T-cell (primary cell): ENCODE measurements around the gene USP6NL. TPM values are rescaled to one million over a fixed set of nuclear protein-coding genes. Genes with fewer than 3 reads are reported as not detected.

Experiments
- ATAC-seq, 4 experiments: fragments of 200-7000 bp in 3 of 4; fragments of 150-1000 bp in 1 of 4; cut with Tn5 transposase; replicated peaks in 1 of 4; 1 replicate in 3 of 4; 2 replicates in 1 of 4; pipeline ENCODE4 v1.10.0; 2021; ENCODE audit warnings: moderate library complexity in 3 of 4, mild to moderate bottlenecking in 2 of 4, moderate number of reproducible peaks in 1 of 4
- CTCF ChIA-PET, 2 donors: fragments of 300-600 bp; sonication (Branson Sonifier 250); formaldehyde crosslinking; loops; one replicate each; lab custom pipeline; 2022; ENCODE audit warnings: antibody characterized with exemption in 2 of 2; lab: Charles Lee
- POLR2A ChIA-PET, 2 donors: fragments of 300-600 bp; sonication (Branson Sonifier 250); formaldehyde crosslinking; loops; one replicate each; lab custom pipeline; 2022; ENCODE audit warnings: antibody characterized with exemption in 2 of 2; lab: Charles Lee
- DNase-seq, 35 experiments: peaks; one replicate each; pipeline versions ENCODE4 v3.0.0 to v3.0.0-alpha.2; 2013 to 2023
- H3K27ac ChIP-seq: one replicate; pipeline ENCODE4 v1.5.1; 2013; ENCODE audit warnings: low read length
- H3K27me3 ChIP-seq, 2 experiments: replicated peaks in 1 of 2; 1 replicate in 1 of 2; 2 replicates in 1 of 2; pipeline versions ENCODE4 v1.6.1 to v1.7.0; 2013; ENCODE audit warnings: low read length in 1 of 2, mixed read lengths in 1 of 2; ENCODE audit not compliant: control insufficient read depth in 2 of 2, insufficient read depth in 2 of 2; ENCODE audit errors: extremely low read depth in 1 of 2
- H3K36me3 ChIP-seq, 2 donors: 1 replicate in 1 of 2; 2 replicates in 1 of 2; pipeline versions ENCODE4 v1.6.1 to v1.7.0; 2013; ENCODE audit warnings: low read length in 1 of 2; ENCODE audit not compliant: control insufficient read depth in 2 of 2, insufficient read depth in 1 of 2; ENCODE audit errors: extremely low read depth in 1 of 2
- H3K4me1 ChIP-seq, 2 experiments: 1 replicate in 1 of 2; 2 replicates in 1 of 2; pipeline versions ENCODE4 v1.6.1 to v1.7.0; 2013; ENCODE audit warnings: low read length in 2 of 2, mixed read lengths in 1 of 2; ENCODE audit not compliant: insufficient read depth in 2 of 2, control insufficient read depth in 1 of 2; ENCODE audit errors: extremely low read depth in 1 of 2
- H3K4me3 ChIP-seq, 2 donors: 1 replicate in 1 of 2; 2 replicates in 1 of 2; pipeline versions ENCODE4 v1.5.1 to v1.7.0; 2013; ENCODE audit warnings: mild to moderate bottlenecking in 2 of 2, low read length in 1 of 2, moderate library complexity in 1 of 2; ENCODE audit not compliant: control insufficient read depth in 1 of 2; ENCODE audit errors: extremely low read depth in 1 of 2
- H3K9me3 ChIP-seq: 2 replicates; pipeline ENCODE4 v1.7.0; 2013
- H3K27ac Mint-ChIP-seq, 2 donors: one replicate each; pipeline ENCODE4 v1.8.0; 2020 to 2021; ENCODE audit warnings: mild to moderate bottlenecking in 2 of 2, mixed read lengths in 2 of 2
- H3K27me3 Mint-ChIP-seq, 2 donors: one replicate each; pipeline ENCODE4 v1.8.0; 2021 to 2022; ENCODE audit warnings: mixed read lengths in 2 of 2
- H3K36me3 Mint-ChIP-seq: one replicate; pipeline ENCODE4 v1.8.0; 2021; ENCODE audit warnings: mixed read lengths
- H3K4me1 Mint-ChIP-seq, 3 donors: one replicate each; pipeline ENCODE4 v1.8.0; 2020 to 2022; ENCODE audit warnings: mixed read lengths in 3 of 3, mild to moderate bottlenecking in 1 of 3
- H3K4me3 Mint-ChIP-seq, 3 donors: one replicate each; pipeline ENCODE4 v1.8.0; 2020 to 2022; ENCODE audit warnings: mild to moderate bottlenecking in 3 of 3, mixed read lengths in 3 of 3, moderate library complexity in 3 of 3
- H3K9me3 Mint-ChIP-seq, 3 donors: one replicate each; pipeline ENCODE4 v1.8.0; 2020 to 2022; ENCODE audit warnings: mixed read lengths in 3 of 3
- WGBS: methylation state at CpG from one replicate; pipeline ENCODE4 v1.1.5; 2013; ENCODE audit warnings: missing lambda C conversion rate; ENCODE audit not compliant: insufficient coverage; 5-methylcytosine and 5-hydroxymethylcytosine counted together
- total RNA-seq, 35 experiments: library from RNA in 6 of 35; stranded (reverse) in 6 of 35; fragments of 120-200 nt in 1 of 35; gene quantifications; one replicate each; pipeline versions ENCODE4 v1.2.1 to v1.2.4 and lab custom pipeline; 2013 to 2026

The USP6NL gene
- total RNA-seq, 5 donors from 2014 or later (not counting 1 experiment from before 2014, with no cell fraction given) = 3.9 to 7.6 (median 4.6) TPM

DNA sequence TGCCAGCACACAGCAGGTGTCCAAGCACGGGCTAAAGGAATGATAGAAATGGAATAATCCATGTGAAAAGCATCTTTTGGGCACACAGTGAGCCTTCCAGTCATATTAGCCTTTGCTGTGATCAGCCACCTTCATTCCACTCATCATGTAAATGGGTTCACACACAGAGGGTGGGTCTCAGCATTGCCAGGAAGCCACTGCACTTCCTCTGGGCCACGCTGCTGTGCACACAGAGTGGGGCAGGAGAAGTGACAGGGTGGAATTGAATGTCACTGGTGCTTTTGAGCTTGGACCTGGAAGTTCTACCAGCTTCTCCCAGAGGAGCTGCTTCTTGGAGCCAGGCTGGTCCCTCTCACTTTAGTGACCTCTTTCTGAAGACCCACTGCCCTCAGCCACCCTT, 203.5 kb downstream of the USP6NL start:
- POLR2A ChIA-PET = no interaction called here
- Histone ChIP-seq H3K27me3 (no peaks in the 10 kb centered on the region), H3K4me3 (no peak overlapping the region), H3K27ac (peak overlapping the region; percentile 24), H3K36me3 (no peaks in the 10 kb centered on the region), H3K4me1 (peaks cover 12 to 48% of the 10 kb centered on the region in 2 experiments), H3K9me3 (no peaks in the 10 kb centered on the region)
- DNase-seq = peak in 10 of 35 experiments; percentile 3 to 32 (median 8)
- peaks cover 9% of the 10 kb centered on the region for H3K36me3 Mint-ChIP-seq
- ATAC-seq = peak in 2 of 4 experiments; percentile 27 to 30
- 0% methylated on average over 1 of the region's 2 CpGs for WGBS
- peaks cover 51 to 52% (median 51%) of the 10 kb centered on the region in 3 donors for H3K4me1 Mint-ChIP-seq
- H3K4me3 Mint-ChIP-seq = peak overlapping the region in 1 of 3 donors; percentile 57
- peak overlapping the region; percentile 81 to 84 for H3K27ac Mint-ChIP-seq
- H3K9me3 Mint-ChIP-seq = peaks cover 5 to 16% (median 9%) of the 10 kb centered on the region in 3 donors
- no peaks in the 10 kb centered on the region for H3K27me3 Mint-ChIP-seq
- CTCF ChIA-PET = no interaction called here

DNA sequence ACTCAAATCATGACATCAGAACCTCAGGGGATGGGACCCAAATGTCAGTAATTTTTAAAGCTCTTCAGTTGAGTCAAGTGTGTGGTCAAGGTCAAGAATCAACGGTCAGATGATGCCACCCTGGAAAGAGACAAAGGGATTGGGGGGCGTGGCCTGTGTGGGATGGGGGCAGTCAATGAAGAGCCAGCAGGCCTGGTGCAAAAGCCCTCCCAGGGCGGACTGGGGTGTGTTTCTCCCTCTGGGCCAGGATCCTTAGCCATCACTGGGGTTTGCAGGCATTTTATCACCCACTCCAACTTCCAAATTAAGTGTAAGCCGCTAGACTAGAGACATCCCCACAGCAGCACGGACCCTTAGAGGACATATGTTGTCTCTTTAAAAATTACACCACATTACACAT, 204.7 kb downstream of the USP6NL start:
- peaks cover 4% of the 10 kb centered on the region for H3K36me3 Mint-ChIP-seq
- ChIA-PET POLR2A (interaction anchor here in 1 of 2 donors (0.7 kb wide), 1 partner anchor 264 kb away, joined by 3 read pairs; no protein-coding TSS in a partner anchor), CTCF (no interaction called here)
- H3K27me3 ChIP-seq = no peaks in the 10 kb centered on the region
- no peaks in the 10 kb centered on the region for H3K27me3 Mint-ChIP-seq
- H3K4me1 Mint-ChIP-seq = peaks cover 62 to 64% (median 63%) of the 10 kb centered on the region in 3 donors
- no peak overlapping the region for H3K4me3 ChIP-seq
- H3K9me3 ChIP-seq = no peaks in the 10 kb centered on the region
- no peak for ATAC-seq
- H3K9me3 Mint-ChIP-seq = peaks cover 0 to 6% (median 4%) of the 10 kb centered on the region in 3 donors
- peak overlapping the region; percentile 81 to 84 for H3K27ac Mint-ChIP-seq
- peaks cover 22 to 58% of the 10 kb centered on the region in 2 experiments for H3K4me1 ChIP-seq
- H3K36me3 ChIP-seq = no peaks in the 10 kb centered on the region
- H3K4me3 Mint-ChIP-seq = peak overlapping the region in 1 of 3 donors; percentile 22
- DNase-seq = no peak
- no peak overlapping the region for H3K27ac ChIP-seq
- 91% methylated on average over 4 of the region's 5 CpGs for WGBS

DNA sequence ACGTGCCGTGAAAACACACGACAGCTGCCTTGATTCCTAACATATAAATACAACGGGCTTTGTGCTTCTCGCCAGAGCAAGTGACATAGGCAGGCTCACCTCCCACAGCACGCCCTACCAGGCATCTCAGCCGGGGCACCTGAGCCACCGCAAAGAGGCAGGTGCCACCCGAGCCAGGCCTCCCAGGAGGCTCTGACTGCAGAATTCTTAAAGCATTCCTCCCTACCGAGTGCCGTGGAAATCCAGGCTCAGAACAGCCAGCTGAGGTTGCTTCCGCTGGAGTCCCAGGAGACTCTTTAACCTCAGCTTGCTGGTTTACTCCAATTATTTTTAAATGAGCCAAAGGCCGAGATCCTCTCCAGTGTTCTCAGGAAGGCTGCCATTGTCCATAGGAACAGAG, 206.5 kb downstream of the USP6NL start:
- Histone ChIP-seq H3K4me3 (no peak overlapping the region), H3K27me3 (no peaks in the 10 kb centered on the region), H3K36me3 (no peaks in the 10 kb centered on the region), H3K27ac (no peak overlapping the region), H3K4me1 (peaks cover 26 to 73% of the 10 kb centered on the region in 2 experiments), H3K9me3 (no peaks in the 10 kb centered on the region)
- DNase-seq (no peak), ATAC-seq (no peak)
- peak overlapping the region; percentile 36 to 66 for H3K27ac Mint-ChIP-seq
- peaks cover 4% of the 10 kb centered on the region for H3K36me3 Mint-ChIP-seq
- peak overlapping the region in 1 of 3 donors; percentile 5 for H3K4me3 Mint-ChIP-seq
- 100% methylated on average over 7 of the region's 13 CpGs for WGBS
- no peaks in the 10 kb centered on the region for H3K27me3 Mint-ChIP-seq
- peaks cover 0 to 6% (median 4%) of the 10 kb centered on the region in 3 donors for H3K9me3 Mint-ChIP-seq
- peaks cover 77 to 82% (median 79%) of the 10 kb centered on the region in 3 donors for H3K4me1 Mint-ChIP-seq
- ChIA-PET POLR2A (no interaction called here), CTCF (no interaction called here)

Other genes with a start within 250 kb of the USP6NL start
- 1 to 10 TPM in 4 of 5 donors, under 1 TPM in 1; 0.62 to 2.7 (median 1.5) TPM for gene ECHDC3, start 130.7 kb upstream of the USP6NL start, total RNA-seq
- 1 to 10 TPM; 1.7 to 4.8 (median 4.0) TPM for gene PROSER2, start 211.7 kb upstream of the USP6NL start, total RNA-seq